K562 (cell line): Measurements from ENCODE around the gene GNG5. TPM values are rescaled to one million over a fixed set of nuclear protein-coding genes. Genes with fewer than 3 reads are reported as not detected.

ENCODE experiments used
- DLX4 ChIP-seq: fragments of 250-450 bp; sonication (Bioruptor Pico); IDR thresholded peaks from 2 replicates; pipeline ENCODE4 v1.6.1; 2021; ENCODE audit warnings: mild to moderate bottlenecking
- ID3 ChIP-seq, 2 experiments: fragments of 250-450 bp in 1 of 2; fragments of 450-650 bp in 1 of 2; sonication (Bioruptor Pico) in 1 of 2; IDR thresholded peaks; 2 replicates each; pipeline versions ENCODE4 v1.6.1 to v1.8.0; 2016 to 2021; ENCODE audit warnings: mild to moderate bottlenecking in 2 of 2, moderate library complexity in 2 of 2, missing compliant biosample characterization in 1 of 2, missing genetic modification characterization in 1 of 2
- RREB1 ChIP-seq: fragments of 250-450 bp; sonication (Bioruptor Pico); IDR thresholded peaks from 2 replicates; pipeline ENCODE4 v1.4.0; 2020
- polyA plus RNA-seq, 8 experiments: library from polyadenylated mRNA; depleted of rRNA in 4 of 8; stranded (reverse) in 5 of 8; unstranded in 3 of 8; fragments of >200 nt; fragmentation: Nextera tagmentation in 2 of 8; fragmentation: Illumina TruSeq in 1 of 8; extraction: Ambion mirVana in 2 of 8; extraction: Trizol in 1 of 8; gene quantifications; 2 replicates each; pipeline versions ENCODE4 v1.2.1 to v1.2.3, GENCODE V29; 2011 to 2014; ENCODE audit warnings: inconsistent platforms in 1 of 8, missing spikeins in 1 of 8
- total RNA-seq, 7 experiments: library from RNA; depleted of rRNA in 6 of 7; stranded (reverse); fragments of >200 nt in 6 of 7; fragmentation: Illumina TruSeq in 2 of 7; extraction: Trizol in 2 of 7; gene quantifications; 2 replicates each; pipeline versions ENCODE4 v1.2.1 to v1.2.3, GENCODE V29; 2011 to 2021; ENCODE audit warnings: low replicate concordance in 1 of 7

GNG5 gene
- total and polyA plus RNA-seq, 9 of the 15 experiments (the other 6 are each of a cell fraction or from before 2014, with no cell fraction given), result 61.9 to 243 (median 150) TPM

- no peak for TF ChIP-seq RREB1
- no peak for TF ChIP-seq DLX4 (CRISPR knock-in tag)
- TF ChIP-seq ID3 (CRISPR knock-in tag; IDR thresholded peaks at IDR 0.05), result no peak
- no peak for TF ChIP-seq ID3 (tag; IDR thresholded peaks at IDR 0.05)
These were observed 13.7 kb downstream of the GNG5 start (continued) for GRCh38 chr1:84492726-84493125.
